Testis (tissue), 3 donors: ENCODE measurements around the gene TMEM244. TPM values are rescaled to one million over a fixed set of nuclear protein-coding genes. Genes with fewer than 3 reads are reported as not detected.

Experiments used
- DNase-seq: peaks from one replicate; pipeline ENCODE4 v3.0.0-alpha.2; 2019
- H3K27ac ChIP-seq, 2 donors: fragments of 200-600 bp; sonication (generic); one replicate each; pipeline ENCODE4 v1.5.1; 2019
- H3K27me3 ChIP-seq: fragments of 200-600 bp; sonication (generic); one replicate; pipeline ENCODE4 v1.5.1; 2019
- H3K36me3 ChIP-seq: fragments of 200-600 bp; sonication (generic); one replicate; pipeline ENCODE4 v1.5.1; 2017; ENCODE audit warnings: low read depth; ENCODE audit errors: missing control alignments
- H3K4me1 ChIP-seq: fragments of 200-600 bp; sonication (generic); one replicate; pipeline ENCODE4 v1.5.1; 2019
- H3K4me3 ChIP-seq, 2 donors: fragments of 200-600 bp; sonication (generic); one replicate each; pipeline ENCODE4 v1.5.1; 2017 to 2019
- H3K9me3 ChIP-seq: fragments of 200-600 bp; sonication (generic); one replicate; pipeline ENCODE4 v1.5.1; 2017
- CTCF ChIP-seq, 3 experiments: fragments of 450-650 bp in 2 of 3; fragments of 200-600 bp in 1 of 3; sonication (generic) in 1 of 3; IDR thresholded peaks; one replicate each; pipeline ENCODE4 v1.5.1; 2016 to 2019; ENCODE audit warnings: antibody characterized with exemption in 3 of 3, mild to moderate bottlenecking in 2 of 3, moderate library complexity in 1 of 3
- POLR2A ChIP-seq: fragments of 450-650 bp; IDR thresholded peaks from one replicate; pipeline ENCODE4 v1.6.1; 2017; ENCODE audit warnings: antibody characterized with exemption, mild to moderate bottlenecking, moderate library complexity
- WGBS, 2 donors: methylation state at CpG; one replicate each; pipeline ENCODE4 v1.1.5; 2018; 5-methylcytosine and 5-hydroxymethylcytosine counted together
- intact Hi-C: fragments of 100-400 bp; cut with DNase I; formaldehyde crosslinking; loops from one replicate; pipeline ENCODE4 v1.15.1; 2023; ENCODE audit warnings: low total_unique reads
- polyA plus RNA-seq: library from polyadenylated mRNA; stranded (reverse); fragments of 350-450 nt; fragmentation: Illumina TruSeq; extraction: RNeasy Lipid Tissue Mini Kit (QIAGEN cat#74804); gene quantifications from one replicate; pipeline ENCODE4 v1.2.3, GENCODE V29; 2014; ENCODE audit warnings: low read depth, low replicate concordance; ENCODE audit not compliant: insufficient read depth
- total RNA-seq, 2 donors: library from RNA; depleted of rRNA; stranded (reverse); fragments of >200 nt; gene quantifications; one replicate each; pipeline ENCODE4 v1.2.3, GENCODE V29; 2016

Gene TMEM244
- total and polyA plus RNA-seq, 3 donors from 2014 or later, result not detected

- Histone ChIP-seq H3K4me3 (no peak overlapping the region), H3K4me1 (no peaks in the 10 kb centered on the region), H3K27me3 (no peaks in the 10 kb centered on the region), H3K9me3 (no peaks in the 10 kb centered on the region), H3K27ac (no peak overlapping the region), H3K36me3 (no peaks in the 10 kb centered on the region)
- DNase-seq, result no peak
- 54 to 74% methylated on average over 4 of the region's 4 CpGs for WGBS, 2 donors
- intact Hi-C loops, result no loop called here
- TF ChIP-seq POLR2A (no peak), CTCF (IDR thresholded peaks at IDR 0.05) (no peak)
Observed at GRCh38 chr6:129890701-129891100, 29.6 kb upstream of the TMEM244 start.

- no peaks in the 10 kb centered on the region for H3K36me3 ChIP-seq
- H3K9me3 ChIP-seq, result no peaks in the 10 kb centered on the region
- WGBS, 2 donors, result 69 to 73% methylated on average over 2 of the region's 2 CpGs
- no peaks in the 10 kb centered on the region for H3K4me1 ChIP-seq
- DNase-seq, result no peak
- no peak for TF ChIP-seq CTCF (IDR thresholded peaks at IDR 0.05)
- H3K27me3 ChIP-seq, result no peaks in the 10 kb centered on the region
- no peak overlapping the region for H3K4me3 ChIP-seq
- H3K27ac ChIP-seq, result no peak overlapping the region
- intact Hi-C loops, result no loop called here
Observed at GRCh38 chr6:129890164-129890563, 29.0 kb upstream of the TMEM244 start.

- Histone ChIP-seq H3K4me1 (no peaks in the 10 kb centered on the region), H3K27ac (no peak overlapping the region), H3K27me3 (no peaks in the 10 kb centered on the region), H3K36me3 (no peaks in the 10 kb centered on the region), H3K4me3 (no peak overlapping the region), H3K9me3 (no peaks in the 10 kb centered on the region)
- 95 to 100% methylated on average over 1 of the region's 1 CpG for WGBS, 2 donors
- intact Hi-C loops, result no loop called here
- no peak for TF ChIP-seq CTCF (IDR thresholded peaks at IDR 0.05)
- no peak for DNase-seq
Observed at GRCh38 chr6:129889580-129889979, 28.5 kb upstream of the TMEM244 start.

GRCh38 chr6:129886401-129887155, 25.5 kb upstream of the TMEM244 start:
- Histone ChIP-seq H3K36me3 (no peaks in the 10 kb centered on the region), H3K4me1 (no peaks in the 10 kb centered on the region), H3K4me3 (no peak overlapping the region), H3K27me3 (no peaks in the 10 kb centered on the region), H3K9me3 (no peaks in the 10 kb centered on the region), H3K27ac (no peak overlapping the region)
- intact Hi-C loops, result no loop called here
- no peak for DNase-seq
- no peak for TF ChIP-seq CTCF (IDR thresholded peaks at IDR 0.05)
- TF ChIP-seq POLR2A, result no peak
- 70 to 75% methylated on average over 4 of the region's 4 CpGs for WGBS, 2 donors

- DNase-seq, result no peak
- H3K27ac ChIP-seq, result no peak overlapping the region
- TF ChIP-seq CTCF (IDR thresholded peaks at IDR 0.05), result no peak
- TF ChIP-seq POLR2A, result no peak
- intact Hi-C loops, result no loop called here
- H3K9me3 ChIP-seq, result no peaks in the 10 kb centered on the region
- H3K27me3 ChIP-seq, result no peaks in the 10 kb centered on the region
- WGBS, 2 donors, result 56 to 59% methylated on average over 1 of the region's 1 CpG
- H3K4me1 ChIP-seq, result no peaks in the 10 kb centered on the region
- no peak overlapping the region for H3K4me3 ChIP-seq
- H3K36me3 ChIP-seq, result no peaks in the 10 kb centered on the region
Observed at GRCh38 chr6:129884211-129884610, 23.1 kb upstream of the TMEM244 start.
